CD4-positive, CD25-positive, alpha-beta regulatory T cell (primary cell): Measurements from ENCODE around the gene RTP3. TPM values are rescaled to one million over a fixed set of nuclear protein-coding genes. Genes with fewer than 3 reads are reported as not detected.

ENCODE experiments used
- ATAC-seq, 2 donors: fragments of 150-1000 bp; cut with Tn5 transposase; one replicate each; pipeline ENCODE4 v1.10.0; 2021; ENCODE audit warnings: low read depth in 2 of 2, moderate number of reproducible peaks in 2 of 2, moderate library complexity in 1 of 2
- DNase-seq, 3 donors: peaks; one replicate each; pipeline versions ENCODE4 v3.0.0 to v3.0.0-alpha.2; 2012 to 2022; ENCODE audit warnings: mixed read lengths in 1 of 3
- H3K27ac ChIP-seq: one replicate; pipeline ENCODE4 v1.7.0; 2013; ENCODE audit warnings: mild to moderate bottlenecking, low read length; ENCODE audit not compliant: insufficient read depth, poor library complexity, severe bottlenecking
- H3K27me3 ChIP-seq: one replicate; pipeline ENCODE4 v1.7.0; 2013; ENCODE audit warnings: low read length; ENCODE audit not compliant: control insufficient read depth, insufficient read depth
- H3K36me3 ChIP-seq: one replicate; pipeline ENCODE4 v1.7.0; 2013; ENCODE audit warnings: mild to moderate bottlenecking, low read length, moderate library complexity; ENCODE audit not compliant: control insufficient read depth, insufficient read depth
- H3K4me1 ChIP-seq: 2 replicates; pipeline ENCODE4 v1.7.0; 2013; ENCODE audit warnings: mild to moderate bottlenecking, low read length; ENCODE audit not compliant: insufficient read depth, control insufficient read depth, poor library complexity, severe bottlenecking
- H3K4me3 ChIP-seq: one replicate; pipeline ENCODE4 v1.7.0; 2013; ENCODE audit warnings: low read depth, mild to moderate bottlenecking, low read length, moderate library complexity
- H3K9me3 ChIP-seq, 2 experiments: 1 replicate in 1 of 2; 2 replicates in 1 of 2; pipeline ENCODE4 v1.7.0; 2013; ENCODE audit warnings: low read length in 2 of 2, mild to moderate bottlenecking in 1 of 2, moderate library complexity in 1 of 2; ENCODE audit not compliant: control insufficient read depth in 2 of 2
- H3K27ac Mint-ChIP-seq, 3 donors: one replicate each; pipeline ENCODE4 v1.8.0; 2020 to 2022; ENCODE audit warnings: mild to moderate bottlenecking in 3 of 3, mixed read lengths in 3 of 3, moderate library complexity in 2 of 3
- H3K27me3 Mint-ChIP-seq: one replicate; pipeline ENCODE4 v1.8.0; 2022; ENCODE audit warnings: mild to moderate bottlenecking, mixed read lengths
- H3K36me3 Mint-ChIP-seq: one replicate; pipeline ENCODE4 v1.8.0; 2020; ENCODE audit warnings: mixed read lengths
- H3K4me1 Mint-ChIP-seq, 4 donors: one replicate each; pipeline ENCODE4 v1.8.0; 2020 to 2022; ENCODE audit warnings: mixed read lengths in 4 of 4, mild to moderate bottlenecking in 1 of 4
- H3K4me3 Mint-ChIP-seq, 4 donors: one replicate each; pipeline ENCODE4 v1.8.0; 2020 to 2022; ENCODE audit warnings: mild to moderate bottlenecking in 4 of 4, mixed read lengths in 4 of 4, moderate library complexity in 3 of 4
- H3K9me3 Mint-ChIP-seq, 7 donors: one replicate each; pipeline ENCODE4 v1.8.0; 2020 to 2022; ENCODE audit warnings: mixed read lengths in 7 of 7, mild to moderate bottlenecking in 3 of 7, moderate library complexity in 2 of 7
- polyA plus RNA-seq, 4 donors: library from polyadenylated mRNA; unstranded; fragments of 300-500 nt; fragmentation: Illumina TruSeq; gene quantifications; one replicate each; pipeline ENCODE4 v1.2.3, GENCODE V29; 2021
- total RNA-seq: library from RNA; stranded (reverse); gene quantifications from one replicate; pipeline ENCODE4 v1.2.3, GENCODE V29; 2022

RTP3 gene
- total and polyA plus RNA-seq, 5 donors from 2014 or later = not detected

DNA sequence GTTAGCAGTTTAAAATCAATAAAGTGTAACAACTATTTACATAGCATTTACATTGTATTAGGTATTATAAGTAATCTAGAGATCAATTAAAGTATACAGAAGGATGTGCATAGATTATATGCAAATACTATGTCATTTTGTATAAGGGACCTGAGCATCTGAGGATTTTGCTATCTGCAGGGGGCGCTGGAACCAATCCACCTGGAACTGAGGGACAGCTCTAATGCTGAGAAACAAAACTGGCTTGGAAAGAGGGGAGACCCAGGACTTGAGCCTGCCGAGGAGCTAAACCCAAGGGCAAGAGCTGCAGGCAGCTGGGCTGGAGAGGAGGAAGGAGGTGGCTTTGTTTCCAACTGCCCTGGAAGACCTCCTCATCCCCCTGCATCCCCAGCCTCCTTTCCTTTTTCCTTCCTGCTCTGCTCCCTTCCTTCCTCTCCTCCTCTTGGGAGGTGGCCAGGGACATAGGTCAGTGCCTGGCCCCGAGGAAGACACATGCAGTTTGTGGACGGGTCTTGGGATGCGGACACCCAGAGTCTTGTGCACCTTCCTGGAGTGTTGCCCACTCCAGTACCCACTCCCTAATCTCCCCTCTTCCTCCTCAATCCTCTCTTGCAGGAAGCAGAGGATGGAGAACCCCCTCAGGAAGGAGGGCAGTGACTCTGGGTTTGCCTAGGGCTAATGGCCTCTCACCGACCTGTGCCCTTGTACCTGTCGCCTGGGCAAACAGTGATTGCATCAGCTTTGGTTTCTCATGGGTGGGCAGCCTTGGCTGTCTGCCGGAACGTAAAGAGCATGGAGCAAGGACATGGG, 825 bp upstream of the RTP3 start:
- no peak overlapping the region for H3K27ac Mint-ChIP-seq
- H3K4me1 ChIP-seq = peaks cover 3% of the 10 kb centered on the region
- DNase-seq (peak in 2 of 3 donors; percentile 26 to 57), ATAC-seq (no peak)
- no peak overlapping the region for H3K27ac ChIP-seq
- H3K4me3 Mint-ChIP-seq = no peak overlapping the region
- H3K27me3 Mint-ChIP-seq = peaks cover 4% of the 10 kb centered on the region
- H3K9me3 ChIP-seq = no peaks in the 10 kb centered on the region
- H3K27me3 ChIP-seq = no peaks in the 10 kb centered on the region
- no peak overlapping the region for H3K4me3 ChIP-seq
- no peaks in the 10 kb centered on the region for H3K9me3 Mint-ChIP-seq
- H3K4me1 Mint-ChIP-seq = peaks cover 0 to 12% (median 4%) of the 10 kb centered on the region in 4 donors
- H3K36me3 ChIP-seq = no peaks in the 10 kb centered on the region
- no peaks in the 10 kb centered on the region for H3K36me3 Mint-ChIP-seq

DNA sequence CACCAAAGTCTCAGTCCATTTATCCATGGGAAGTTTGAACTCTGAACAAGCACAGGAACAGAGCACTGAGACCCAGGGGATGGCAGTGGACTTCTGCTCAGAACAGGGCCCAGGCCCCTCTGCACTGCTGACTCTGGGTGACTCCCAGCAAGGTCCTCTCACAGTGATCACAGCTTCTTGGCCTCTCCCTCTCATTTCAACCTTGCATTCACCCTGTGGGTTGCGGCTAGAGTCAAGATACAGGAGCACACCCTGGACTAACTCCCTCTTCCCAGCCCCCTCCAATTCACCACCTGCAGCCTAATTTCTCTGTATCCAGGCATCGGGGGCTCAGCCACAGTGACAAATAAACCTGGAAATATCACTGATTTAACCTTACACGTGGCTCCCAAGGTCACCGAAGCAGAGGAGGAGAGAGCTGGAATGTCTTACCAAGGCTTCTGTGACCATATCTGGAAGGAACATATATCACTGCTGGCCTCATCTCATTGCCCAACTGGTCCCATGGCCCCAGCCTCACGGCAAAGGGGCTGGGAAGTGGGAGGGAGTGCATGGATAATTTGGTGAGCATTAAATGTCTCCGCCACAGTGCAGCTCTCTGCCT, 1.2 kb downstream of the RTP3 start:
- Histone ChIP-seq H3K4me1 (peaks cover 3% of the 10 kb centered on the region), H3K4me3 (no peak overlapping the region), H3K9me3 (no peaks in the 10 kb centered on the region), H3K36me3 (no peaks in the 10 kb centered on the region), H3K27me3 (no peaks in the 10 kb centered on the region), H3K27ac (no peak overlapping the region)
- peaks cover 3% of the 10 kb centered on the region for H3K36me3 Mint-ChIP-seq
- no peak overlapping the region for H3K27ac Mint-ChIP-seq
- ATAC-seq (no peak), DNase-seq (no peak)
- peaks cover 0 to 12% (median 6%) of the 10 kb centered on the region in 4 donors for H3K4me1 Mint-ChIP-seq
- H3K27me3 Mint-ChIP-seq = peaks cover 4% of the 10 kb centered on the region
- H3K9me3 Mint-ChIP-seq = no peaks in the 10 kb centered on the region
- no peak overlapping the region for H3K4me3 Mint-ChIP-seq

DNA sequence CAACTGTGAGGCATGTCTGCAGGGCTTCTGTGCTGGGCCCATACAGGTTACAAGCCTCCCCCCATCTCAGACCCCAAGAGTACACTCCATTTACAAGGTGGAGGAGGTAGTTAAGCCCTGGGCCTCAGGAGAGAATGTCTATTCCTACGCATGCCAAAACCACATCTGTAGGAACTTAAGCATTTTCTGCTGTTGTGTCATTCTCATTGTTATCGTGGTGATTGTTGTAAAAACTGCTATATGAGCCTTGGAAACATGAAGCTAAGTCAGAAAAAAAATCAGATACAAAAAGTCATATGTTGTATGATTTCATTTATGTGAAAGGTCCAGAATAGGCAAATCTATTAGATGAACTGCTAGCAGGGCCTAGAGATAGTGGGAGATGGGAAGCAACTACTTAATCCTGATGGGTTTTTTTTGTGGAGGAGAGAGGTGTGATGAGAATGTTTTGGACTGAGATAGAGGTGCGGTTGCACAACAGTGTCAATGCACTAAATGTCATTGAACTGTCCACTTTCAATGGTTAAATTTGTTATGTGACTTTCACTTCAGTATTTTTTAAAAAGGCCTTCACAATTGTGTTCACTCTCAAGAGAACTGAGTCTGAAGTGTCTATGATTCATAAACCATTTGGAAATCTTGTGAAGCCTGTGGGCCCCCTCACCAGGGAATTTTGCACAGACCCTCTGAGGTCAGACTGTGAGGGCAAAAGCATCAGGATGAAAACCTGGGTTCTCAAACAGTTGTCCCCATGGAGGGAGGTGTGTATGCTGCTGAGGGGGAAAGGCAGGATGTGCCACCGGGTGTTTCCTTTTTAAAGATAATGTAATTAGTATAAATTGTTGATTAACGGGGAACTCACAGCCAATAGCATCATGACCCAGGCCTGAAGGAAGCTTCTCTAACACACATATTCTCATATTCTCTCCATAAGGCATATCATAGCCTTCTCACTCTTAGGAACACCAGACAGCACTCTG, 3.2 kb downstream of the RTP3 start:
- peaks cover 0 to 2% (median 0%) of the 10 kb centered on the region in 7 donors for H3K9me3 Mint-ChIP-seq
- H3K4me3 Mint-ChIP-seq = peak overlapping the region in 1 of 4 donors; percentile 7
- Histone ChIP-seq H3K4me3 (no peak overlapping the region), H3K4me1 (peaks cover 3% of the 10 kb centered on the region), H3K27ac (no peak overlapping the region), H3K36me3 (no peaks in the 10 kb centered on the region), H3K27me3 (no peaks in the 10 kb centered on the region), H3K9me3 (no peaks in the 10 kb centered on the region)
- peaks cover 0 to 14% (median 11%) of the 10 kb centered on the region in 4 donors for H3K4me1 Mint-ChIP-seq
- peaks cover 4% of the 10 kb centered on the region for H3K27me3 Mint-ChIP-seq
- H3K27ac Mint-ChIP-seq = no peak overlapping the region
- DNase-seq (no peak), ATAC-seq (no peak)
- H3K36me3 Mint-ChIP-seq = peaks cover 3% of the 10 kb centered on the region

DNA sequence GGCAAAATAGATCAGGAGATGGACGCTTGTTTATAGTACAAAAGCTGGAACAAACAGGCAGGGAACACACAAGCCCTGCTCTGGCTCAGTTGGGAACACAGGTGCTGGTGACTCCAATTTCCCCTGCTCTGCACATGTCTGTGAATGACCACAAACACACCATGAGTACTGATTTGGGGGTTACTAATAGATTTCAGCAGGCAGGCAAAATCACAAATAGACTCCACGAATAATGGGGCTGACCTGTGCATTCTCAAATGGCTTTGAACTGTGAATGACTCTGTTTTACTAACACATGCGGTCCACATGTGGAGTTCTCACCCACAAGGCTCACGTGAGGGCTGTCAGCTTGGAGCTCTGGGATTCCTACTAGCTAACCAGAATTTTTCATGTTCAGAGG, 3.9 kb downstream of the RTP3 start:
- H3K27me3 Mint-ChIP-seq = peaks cover 4% of the 10 kb centered on the region
- Histone ChIP-seq H3K27me3 (no peaks in the 10 kb centered on the region), H3K27ac (no peak overlapping the region), H3K36me3 (no peaks in the 10 kb centered on the region), H3K4me1 (peaks cover 3% of the 10 kb centered on the region), H3K9me3 (no peaks in the 10 kb centered on the region), H3K4me3 (no peak overlapping the region)
- no peak for ATAC-seq
- no peak for DNase-seq
- H3K4me1 Mint-ChIP-seq = peaks cover 0 to 13% (median 7%) of the 10 kb centered on the region in 4 donors
- no peak overlapping the region for H3K4me3 Mint-ChIP-seq
- H3K9me3 Mint-ChIP-seq = peaks cover 0 to 2% (median 0%) of the 10 kb centered on the region in 7 donors
- H3K36me3 Mint-ChIP-seq = peaks cover 3% of the 10 kb centered on the region
- no peak overlapping the region for H3K27ac Mint-ChIP-seq

DNA sequence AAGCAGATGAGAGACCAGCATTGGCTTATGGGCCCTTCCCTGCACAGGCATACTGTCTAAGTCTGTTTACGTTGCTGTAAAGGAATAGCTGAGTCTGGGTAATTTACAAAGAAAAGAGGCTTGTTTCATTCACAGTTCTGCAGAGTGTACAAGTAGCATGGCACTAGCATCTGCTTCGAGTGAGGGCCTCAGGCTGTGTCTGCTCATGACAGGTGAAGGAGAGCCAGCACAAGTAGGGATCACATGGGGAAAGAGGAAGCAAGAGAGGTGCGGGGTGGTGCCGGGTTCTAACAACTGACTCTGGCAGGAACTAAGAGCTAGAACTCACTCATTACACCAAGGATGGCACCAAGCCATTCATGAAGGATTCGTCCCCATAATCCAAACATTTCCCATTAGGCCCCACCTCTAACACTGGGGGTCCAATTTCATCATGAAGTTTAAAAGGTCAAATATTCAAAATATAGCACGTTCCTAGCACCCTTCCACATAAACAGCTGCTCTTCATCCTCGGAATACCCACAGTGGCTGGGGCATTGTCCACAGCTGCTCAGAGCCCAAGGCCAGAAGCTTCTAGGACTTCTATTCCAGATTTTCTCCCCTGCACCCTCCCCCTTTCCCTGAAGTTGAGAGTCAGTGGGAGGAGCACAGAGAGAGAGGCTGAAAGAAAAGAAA, 5.6 kb downstream of the RTP3 start:
- Histone ChIP-seq H3K4me1 (no peaks in the 10 kb centered on the region), H3K27ac (no peak overlapping the region), H3K27me3 (no peaks in the 10 kb centered on the region), H3K36me3 (no peaks in the 10 kb centered on the region), H3K9me3 (no peaks in the 10 kb centered on the region), H3K4me3 (no peak overlapping the region)
- Mint-ChIP-seq H3K4me3 (no peak overlapping the region), H3K9me3 (peaks cover 0 to 2% (median 0%) of the 10 kb centered on the region in 7 donors), H3K27me3 (peaks cover 4% of the 10 kb centered on the region), H3K36me3 (peaks cover 3% of the 10 kb centered on the region), H3K27ac (no peak overlapping the region), H3K4me1 (peaks cover 0 to 11% (median 4%) of the 10 kb centered on the region in 4 donors)
- DNase-seq = no peak
- no peak for ATAC-seq

DNA sequence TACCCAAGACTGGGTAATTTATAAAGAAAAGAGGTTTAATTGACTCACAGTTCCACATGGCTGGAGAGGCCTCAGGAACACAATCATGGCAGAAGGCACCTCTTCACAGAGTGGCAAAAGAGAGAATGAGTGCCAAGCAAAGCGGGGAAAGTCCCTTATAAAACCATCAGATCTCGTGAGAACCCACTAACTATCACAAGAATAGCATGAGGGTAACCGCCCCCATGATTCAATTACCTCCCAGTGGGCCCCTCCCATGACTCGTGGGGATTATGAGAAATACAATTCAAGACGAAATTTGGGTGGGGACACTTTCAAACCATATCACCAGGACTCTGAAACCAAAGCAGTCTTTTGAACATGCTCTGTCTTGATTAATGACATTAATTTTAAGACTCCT, 7.0 kb downstream of the RTP3 start:
- Histone ChIP-seq H3K27ac (no peak overlapping the region), H3K27me3 (no peaks in the 10 kb centered on the region), H3K4me1 (no peaks in the 10 kb centered on the region), H3K36me3 (no peaks in the 10 kb centered on the region), H3K4me3 (no peak overlapping the region), H3K9me3 (no peaks in the 10 kb centered on the region)
- no peak overlapping the region for H3K4me3 Mint-ChIP-seq
- H3K27ac Mint-ChIP-seq = no peak overlapping the region
- H3K9me3 Mint-ChIP-seq = peaks cover 0 to 2% (median 0%) of the 10 kb centered on the region in 7 donors
- peaks cover 3% of the 10 kb centered on the region for H3K36me3 Mint-ChIP-seq
- DNase-seq (peak in 1 of 3 donors; percentile 25), ATAC-seq (no peak)
- H3K27me3 Mint-ChIP-seq = no peaks in the 10 kb centered on the region
- peaks cover 0 to 11% (median 4%) of the 10 kb centered on the region in 4 donors for H3K4me1 Mint-ChIP-seq

DNA sequence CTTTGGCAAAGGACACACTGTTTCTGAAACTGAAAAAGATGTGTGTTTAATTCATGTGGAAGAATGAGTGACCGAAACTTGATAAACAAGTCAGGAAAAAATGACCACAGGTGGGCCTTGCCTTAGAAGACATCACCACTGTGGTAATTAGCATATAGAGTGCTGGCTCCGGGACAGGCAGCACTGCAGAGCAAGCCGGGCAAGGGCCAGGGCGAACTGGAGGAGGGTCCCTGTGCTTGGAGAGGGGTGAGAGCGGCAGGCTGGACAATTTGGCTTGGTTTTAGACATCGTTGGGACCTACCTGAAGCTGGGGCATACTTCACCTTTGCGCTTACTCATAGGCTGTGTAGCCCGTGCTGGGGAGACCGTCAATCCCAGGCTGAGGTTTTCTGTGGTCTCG, 8.2 kb downstream of the RTP3 start:
- Mint-ChIP-seq H3K36me3 (peaks cover 3% of the 10 kb centered on the region), H3K9me3 (peaks cover 0 to 2% (median 0%) of the 10 kb centered on the region in 7 donors), H3K27ac (no peak overlapping the region), H3K4me1 (peaks cover 0 to 9% (median 4%) of the 10 kb centered on the region in 4 donors), H3K4me3 (no peak overlapping the region), H3K27me3 (no peaks in the 10 kb centered on the region)
- Histone ChIP-seq H3K4me3 (no peak overlapping the region), H3K27me3 (no peaks in the 10 kb centered on the region), H3K27ac (no peak overlapping the region), H3K4me1 (no peaks in the 10 kb centered on the region), H3K36me3 (no peaks in the 10 kb centered on the region), H3K9me3 (no peaks in the 10 kb centered on the region)
- no peak for DNase-seq
- ATAC-seq = no peak
